ENCODE data around the gene IER2.

The IER2 gene, protein sequence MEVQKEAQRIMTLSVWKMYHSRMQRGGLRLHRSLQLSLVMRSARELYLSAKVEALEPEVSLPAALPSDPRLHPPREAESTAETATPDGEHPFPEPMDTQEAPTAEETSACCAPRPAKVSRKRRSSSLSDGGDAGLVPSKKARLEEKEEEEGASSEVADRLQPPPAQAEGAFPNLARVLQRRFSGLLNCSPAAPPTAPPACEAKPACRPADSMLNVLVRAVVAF

GRCh38 chr19:13150187-13150930 lies at the start of gene IER2, which contains the start of gene STX10:
Gene IER2 (plus strand): TSS chr19:13150411. CDS start chr19:13153187, 2,776 bp downstream.
Gene STX10 (minus strand): TSS chr19:13150375. CDS start chr19:13150173, 202 bp downstream.
- peak within 1 kb of the TSS; percentile 94 for H3K4me3 Mint-ChIP-seq
- DNase-seq (ENCODE audit: low spot score in 2 of 2), result peak; percentile 86 to 89
- H3K27ac Mint-ChIP-seq (ENCODE audit: low read depth), result peak within 1 kb of the TSS; percentile 100
- peaks cover 5% of the 10 kb centered on the region for H3K27me3 Mint-ChIP-seq
- peaks cover 54% of the 10 kb centered on the region for H3K36me3 Mint-ChIP-seq (ENCODE audit: insufficient read depth)
- peaks cover 64% of the 10 kb centered on the region for H3K4me1 Mint-ChIP-seq
- peak; percentile 60 for ATAC-seq (replicated peaks; ENCODE audit: extremely low read depth, poor library complexity, severe bottlenecking)
- H3K9me3 Mint-ChIP-seq, result no peaks in the 10 kb centered on the region

DNA sequence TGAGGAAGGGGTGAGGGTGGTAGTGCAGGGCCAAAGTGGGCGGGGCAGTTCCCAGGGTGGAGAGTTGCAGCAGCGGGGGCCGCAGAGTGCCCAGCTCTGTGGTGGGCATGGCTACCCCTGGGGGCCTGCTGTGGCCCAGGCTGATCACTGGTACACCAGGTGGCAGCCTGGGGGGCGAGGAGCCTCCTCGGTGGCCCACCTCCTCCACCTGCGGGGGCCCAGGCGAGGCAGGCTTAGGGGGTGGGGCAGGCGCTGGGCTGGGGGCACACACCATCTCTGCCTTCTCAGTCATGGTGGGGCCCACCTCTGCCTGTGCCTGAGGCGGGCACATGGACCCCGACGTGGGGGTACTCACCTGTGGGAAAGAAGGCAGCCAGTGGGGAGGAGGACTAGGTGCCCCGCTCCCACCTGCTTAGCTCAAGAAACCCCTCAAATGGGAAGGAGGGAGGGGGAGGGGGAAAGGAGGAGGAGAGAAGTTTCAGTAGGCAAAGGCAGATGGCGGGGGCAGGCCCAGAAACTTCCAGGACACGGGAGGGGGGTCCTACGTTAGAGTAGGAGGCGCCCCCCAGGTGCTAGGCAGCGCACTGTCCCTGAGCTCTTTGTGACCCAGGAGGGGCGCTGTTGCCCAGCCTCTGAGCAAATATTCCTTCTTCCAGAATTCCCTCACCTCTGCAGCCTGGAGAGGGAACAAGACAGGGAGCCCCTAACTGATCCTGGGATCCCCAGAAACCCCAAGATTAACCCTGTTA lies 49.2 kb upstream of the IER2 start:
- DNase-seq (ENCODE audit: low spot score in 2 of 2) (no peak), ATAC-seq (replicated peaks; ENCODE audit: extremely low read depth, poor library complexity, severe bottlenecking) (no peak)
- Mint-ChIP-seq H3K27ac (ENCODE audit: low read depth) (peak overlapping the region; percentile 22), H3K36me3 (ENCODE audit: insufficient read depth) (peaks cover 18% of the 10 kb centered on the region), H3K9me3 (no peaks in the 10 kb centered on the region), H3K4me1 (peaks cover 47% of the 10 kb centered on the region), H3K4me3 (peak overlapping the region; percentile 81), H3K27me3 (peaks cover 19% of the 10 kb centered on the region)

GRCh38 chr19:13101590-13102415 lies 48.4 kb upstream of the IER2 start:
- Mint-ChIP-seq H3K36me3 (ENCODE audit: insufficient read depth) (peaks cover 16% of the 10 kb centered on the region), H3K4me1 (peaks cover 44% of the 10 kb centered on the region), H3K27me3 (peaks cover 13% of the 10 kb centered on the region), H3K4me3 (peak overlapping the region; percentile 81), H3K9me3 (no peaks in the 10 kb centered on the region), H3K27ac (ENCODE audit: low read depth) (peak overlapping the region; percentile 22)
- ATAC-seq (replicated peaks; ENCODE audit: extremely low read depth, poor library complexity, severe bottlenecking), result no peak
- no peak for DNase-seq (ENCODE audit: low spot score in 2 of 2)

DNA sequence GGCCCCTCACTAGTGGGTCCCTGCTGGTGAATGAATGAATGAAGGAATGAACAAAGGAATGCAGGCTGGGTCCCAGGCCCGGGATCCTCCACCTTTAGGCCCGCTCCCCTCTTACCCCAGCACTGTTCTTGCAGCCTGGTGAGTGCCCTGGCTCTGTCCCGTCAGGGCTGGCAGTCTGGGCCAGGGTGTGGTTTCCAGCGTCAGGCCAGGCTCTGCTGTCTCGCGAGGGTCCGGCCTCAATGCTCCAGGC lies 47.9 kb upstream of the IER2 start:
- H3K4me3 Mint-ChIP-seq, result peak overlapping the region; percentile 81

GRCh38 chr19:13102666-13103580 lies 47.3 kb upstream of the IER2 start, which contains the start of gene LYL1:
Gene LYL1 (minus strand): TSS chr19:13102858. CDS start chr19:13101171, 1,687 bp downstream.
- no peaks in the 10 kb centered on the region for H3K9me3 Mint-ChIP-seq
- peaks cover 41% of the 10 kb centered on the region for H3K4me1 Mint-ChIP-seq
- DNase-seq (ENCODE audit: low spot score in 2 of 2), result no peak

More for the DNA sequence above, 47.9 kb upstream of the IER2 start:
- peaks cover 18% of the 10 kb centered on the region for H3K36me3 Mint-ChIP-seq (ENCODE audit: insufficient read depth)
- DNase-seq (ENCODE audit: low spot score in 2 of 2) (no peak), ATAC-seq (replicated peaks; ENCODE audit: extremely low read depth, poor library complexity, severe bottlenecking) (no peak)
- H3K9me3 Mint-ChIP-seq, result no peaks in the 10 kb centered on the region
- H3K4me1 Mint-ChIP-seq, result peaks cover 44% of the 10 kb centered on the region
- H3K27ac Mint-ChIP-seq (ENCODE audit: low read depth), result no peak overlapping the region
- H3K27me3 Mint-ChIP-seq, result peaks cover 13% of the 10 kb centered on the region

DNA sequence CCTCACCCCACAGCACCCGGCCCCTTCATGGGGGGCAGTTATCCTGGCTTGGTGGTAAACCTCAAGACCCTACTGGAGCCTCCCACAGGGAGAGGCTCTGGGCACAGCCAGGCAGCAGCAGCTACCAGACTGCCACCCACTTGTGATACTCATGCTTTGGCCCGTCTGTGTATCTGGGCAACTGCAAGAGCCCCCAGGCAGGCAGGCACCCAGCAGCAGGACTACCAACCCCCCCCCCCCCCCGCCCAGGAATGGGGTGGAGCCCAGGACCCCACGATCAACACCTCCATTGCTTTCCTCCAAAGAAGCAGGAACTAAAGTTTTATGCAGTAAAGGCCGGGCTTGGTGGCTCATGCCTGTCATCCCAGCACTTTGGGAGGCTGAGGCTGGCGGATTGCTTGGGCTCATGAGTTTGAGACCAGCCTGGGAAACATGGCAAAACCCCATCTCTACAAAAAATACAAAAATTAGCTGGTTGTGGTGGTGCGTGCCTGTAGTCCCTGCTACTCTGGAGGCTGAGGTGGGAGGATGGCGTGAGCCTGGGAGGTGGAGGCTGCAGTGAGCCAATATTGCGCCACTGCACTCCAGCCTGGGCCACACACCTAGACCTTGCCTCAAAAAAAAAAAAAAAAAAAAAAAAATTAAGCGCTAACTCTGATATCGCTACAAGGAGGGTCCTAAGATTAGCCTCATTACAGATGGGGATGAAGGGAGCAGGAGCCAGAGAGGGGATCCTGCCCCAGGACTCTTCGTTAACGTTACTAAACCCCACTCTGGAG lies 46.4 kb upstream of the IER2 start:
- Mint-ChIP-seq H3K4me1 (peaks cover 33% of the 10 kb centered on the region), H3K27me3 (peaks cover 4% of the 10 kb centered on the region), H3K4me3 (peak overlapping the region; percentile 81), H3K36me3 (ENCODE audit: insufficient read depth) (peaks cover 17% of the 10 kb centered on the region), H3K27ac (ENCODE audit: low read depth) (no peak overlapping the region), H3K9me3 (no peaks in the 10 kb centered on the region)
- no peak for ATAC-seq (replicated peaks; ENCODE audit: extremely low read depth, poor library complexity, severe bottlenecking)
- no peak for DNase-seq (ENCODE audit: low spot score in 2 of 2)

More at GRCh38 chr19:13102666-13103580, 47.3 kb upstream of the IER2 start, which contains the start of gene LYL1:
- H3K27ac Mint-ChIP-seq (ENCODE audit: low read depth), result peak within 1 kb of the TSS; percentile 22
- peak within 1 kb of the TSS; percentile 81 for H3K4me3 Mint-ChIP-seq
- H3K36me3 Mint-ChIP-seq (ENCODE audit: insufficient read depth), result peaks cover 17% of the 10 kb centered on the region
- peaks cover 12% of the 10 kb centered on the region for H3K27me3 Mint-ChIP-seq
- ATAC-seq (replicated peaks; ENCODE audit: extremely low read depth, poor library complexity, severe bottlenecking), result no peak

DNA sequence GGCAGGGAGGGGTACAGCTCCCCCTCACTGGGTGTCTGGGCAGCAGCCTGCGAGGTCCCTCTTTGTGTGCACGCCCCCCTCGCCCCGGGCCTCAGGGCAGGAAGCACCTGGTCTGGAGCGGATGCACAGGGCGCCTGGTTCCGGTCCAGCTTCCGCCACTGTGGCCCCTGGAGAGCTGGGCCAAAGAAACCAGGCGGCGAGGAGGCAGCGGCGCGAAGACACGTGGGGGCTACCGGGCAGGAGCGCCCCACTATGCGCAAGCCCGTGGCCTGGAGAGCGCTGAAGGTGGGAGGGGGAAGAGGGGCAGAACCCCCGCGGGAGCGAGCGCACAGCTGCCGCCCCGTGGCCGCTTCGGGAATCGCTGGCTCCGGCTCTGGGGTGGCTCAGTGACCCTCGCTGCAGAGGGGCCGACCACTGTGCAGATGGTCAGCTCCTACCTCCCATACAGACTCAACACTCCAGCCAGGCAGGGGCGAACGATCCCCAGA lies 45.8 kb upstream of the IER2 start:
- peak overlapping the region; percentile 81 for H3K4me3 Mint-ChIP-seq
- H3K27ac Mint-ChIP-seq (ENCODE audit: low read depth), result peak overlapping the region; percentile 74
- peaks cover 27% of the 10 kb centered on the region for H3K4me1 Mint-ChIP-seq
- peak in 1 of 2 donors; percentile 53 for DNase-seq (ENCODE audit: low spot score in 2 of 2)
- H3K9me3 Mint-ChIP-seq, result no peaks in the 10 kb centered on the region
- no peaks in the 10 kb centered on the region for H3K27me3 Mint-ChIP-seq
- H3K36me3 Mint-ChIP-seq (ENCODE audit: insufficient read depth), result peaks cover 14% of the 10 kb centered on the region
- peak; percentile 10 for ATAC-seq (replicated peaks; ENCODE audit: extremely low read depth, poor library complexity, severe bottlenecking)

GRCh38 chr19:13104848-13105711 lies 45.1 kb upstream of the IER2 start:
- Mint-ChIP-seq H3K4me3 (peak overlapping the region; percentile 81), H3K27ac (ENCODE audit: low read depth) (peak overlapping the region; percentile 74), H3K9me3 (no peaks in the 10 kb centered on the region), H3K4me1 (peaks cover 22% of the 10 kb centered on the region), H3K27me3 (no peaks in the 10 kb centered on the region), H3K36me3 (ENCODE audit: insufficient read depth) (peaks cover 11% of the 10 kb centered on the region)
- peak; percentile 5 for ATAC-seq (replicated peaks; ENCODE audit: extremely low read depth, poor library complexity, severe bottlenecking)
- no peak for DNase-seq (ENCODE audit: low spot score in 2 of 2)

DNA sequence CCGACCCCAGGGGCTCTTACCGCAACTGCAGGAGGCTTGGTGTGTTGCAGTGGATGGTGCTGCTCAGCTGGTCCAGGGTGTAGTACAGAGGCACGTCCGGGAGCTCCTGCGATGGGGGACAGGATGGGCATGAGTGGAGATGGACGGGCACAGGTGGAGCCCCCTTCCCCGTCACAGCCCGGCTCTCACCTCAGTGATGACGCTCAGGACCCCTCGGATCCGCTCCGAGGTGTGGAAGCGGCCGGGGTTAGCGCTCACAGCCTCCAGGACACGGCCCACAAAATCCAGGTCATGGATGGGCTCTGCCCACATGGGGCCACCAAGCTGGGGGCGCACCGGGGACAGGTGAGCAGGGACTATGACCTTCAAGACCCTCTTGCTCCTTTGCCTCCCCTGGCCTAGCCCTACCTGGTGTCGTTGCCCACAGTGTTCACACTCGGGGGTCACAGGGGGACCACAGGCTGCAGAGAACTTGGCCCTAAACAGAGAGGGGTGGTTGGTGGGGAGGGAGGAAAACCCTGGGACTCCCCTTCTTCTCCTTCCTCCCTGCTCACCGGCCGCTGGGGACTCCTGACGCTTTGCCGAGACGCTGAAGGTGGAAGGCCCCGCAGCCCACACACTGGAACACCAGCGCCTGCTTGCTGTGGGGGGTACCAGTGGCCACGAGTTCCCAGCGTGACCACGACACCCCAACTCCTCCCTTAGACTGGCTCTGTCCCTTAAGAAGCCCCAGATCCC lies 40.7 kb upstream of the IER2 start:
- DNase-seq (ENCODE audit: low spot score in 2 of 2) (no peak), ATAC-seq (replicated peaks; ENCODE audit: extremely low read depth, poor library complexity, severe bottlenecking) (no peak)
- Mint-ChIP-seq H3K36me3 (ENCODE audit: insufficient read depth) (peaks cover 17% of the 10 kb centered on the region), H3K27ac (ENCODE audit: low read depth) (no peak overlapping the region), H3K4me3 (no peak overlapping the region), H3K9me3 (no peaks in the 10 kb centered on the region), H3K4me1 (peaks cover 4% of the 10 kb centered on the region), H3K27me3 (no peaks in the 10 kb centered on the region)

All from central memory CD8-positive, alpha-beta T cell (primary cell).